HFFc6 (cell line): Measurements from ENCODE around the gene ZNF614. TPM values are rescaled to one million over a fixed set of nuclear protein-coding genes. Genes with fewer than 3 reads are reported as not detected.

Experiments used
- DNase-seq: peaks from one replicate; pipeline ENCODE4 v3.0.0-alpha.2; 2018
- H3K27ac Mint-ChIP-seq: 2 replicates; pipeline ENCODE4 v1.8.0; 2020; ENCODE audit warnings: mild to moderate bottlenecking, mixed read lengths
- H3K27me3 Mint-ChIP-seq: 2 replicates; pipeline ENCODE4 v1.8.0; 2021; ENCODE audit warnings: mild to moderate bottlenecking, moderate library complexity, mixed read lengths; ENCODE audit not compliant: insufficient read depth
- H3K36me3 Mint-ChIP-seq: 2 replicates; pipeline ENCODE4 v1.8.0; 2021; ENCODE audit warnings: low read depth, mixed read lengths
- H3K4me1 Mint-ChIP-seq: 2 replicates; pipeline ENCODE4 v1.8.0; 2020; ENCODE audit warnings: low read depth, mixed read lengths
- H3K4me3 Mint-ChIP-seq: 2 replicates; pipeline ENCODE4 v1.8.0; 2020; ENCODE audit warnings: mild to moderate bottlenecking, moderate library complexity, mixed read lengths
- H3K9me3 Mint-ChIP-seq: 2 replicates; pipeline ENCODE4 v1.8.0; 2020; ENCODE audit warnings: mild to moderate bottlenecking, mixed read lengths
- total RNA-seq, 6 experiments: library from RNA; stranded (reverse); fragmentation: NEBNext Ultra II Directional; extraction: Animal tissue kit (Norgen Biotek cat#: 25700); gene quantifications; 2 replicates in 1 of 6; 3 replicates in 5 of 6; pipeline ENCODE4 v1.2.3, GENCODE V29; 2021
- TF ChIP-seq, protein P1 (sequence below): fragments of 200-600 bp; sonication (generic); IDR thresholded peaks from 2 replicates; pipeline ENCODE4 v1.5.0; 2021; ENCODE audit warnings: antibody characterized with exemption, mild to moderate bottlenecking

ZNF614 gene
- total RNA-seq, 6 experiments from 2014 or later, result 4.1 to 7.2 (median 5.3) TPM

DNA sequence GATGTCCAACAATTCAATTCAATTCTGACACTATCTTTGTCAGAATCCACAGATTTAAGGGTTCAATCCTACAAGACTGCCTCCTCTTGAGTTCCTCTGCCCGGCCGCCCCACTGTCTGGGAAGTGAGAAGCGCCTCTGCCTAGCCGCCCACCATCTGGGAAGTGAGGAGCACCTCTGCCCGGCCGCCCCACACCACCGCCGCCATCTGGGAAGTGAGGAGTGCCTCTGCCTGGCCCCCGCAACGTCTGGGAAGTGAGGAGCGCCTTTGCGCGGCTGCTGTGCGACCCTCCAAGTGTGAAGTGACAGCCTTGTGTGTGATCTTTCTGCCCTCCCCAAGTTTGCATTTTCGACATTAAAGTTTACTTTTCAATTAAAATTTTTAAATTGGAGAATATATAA lies 6.0 kb downstream of the ZNF614 start:
- Mint-ChIP-seq H3K4me3 (no peak overlapping the region), H3K27me3 (no peaks in the 10 kb centered on the region), H3K36me3 (peaks cover 96% of the 10 kb centered on the region), H3K27ac (no peak overlapping the region), H3K9me3 (peaks cover 81% of the 10 kb centered on the region), H3K4me1 (peaks cover 5% of the 10 kb centered on the region)
- DNase-seq, result no peak
- TF ChIP-seq, protein P1, sequence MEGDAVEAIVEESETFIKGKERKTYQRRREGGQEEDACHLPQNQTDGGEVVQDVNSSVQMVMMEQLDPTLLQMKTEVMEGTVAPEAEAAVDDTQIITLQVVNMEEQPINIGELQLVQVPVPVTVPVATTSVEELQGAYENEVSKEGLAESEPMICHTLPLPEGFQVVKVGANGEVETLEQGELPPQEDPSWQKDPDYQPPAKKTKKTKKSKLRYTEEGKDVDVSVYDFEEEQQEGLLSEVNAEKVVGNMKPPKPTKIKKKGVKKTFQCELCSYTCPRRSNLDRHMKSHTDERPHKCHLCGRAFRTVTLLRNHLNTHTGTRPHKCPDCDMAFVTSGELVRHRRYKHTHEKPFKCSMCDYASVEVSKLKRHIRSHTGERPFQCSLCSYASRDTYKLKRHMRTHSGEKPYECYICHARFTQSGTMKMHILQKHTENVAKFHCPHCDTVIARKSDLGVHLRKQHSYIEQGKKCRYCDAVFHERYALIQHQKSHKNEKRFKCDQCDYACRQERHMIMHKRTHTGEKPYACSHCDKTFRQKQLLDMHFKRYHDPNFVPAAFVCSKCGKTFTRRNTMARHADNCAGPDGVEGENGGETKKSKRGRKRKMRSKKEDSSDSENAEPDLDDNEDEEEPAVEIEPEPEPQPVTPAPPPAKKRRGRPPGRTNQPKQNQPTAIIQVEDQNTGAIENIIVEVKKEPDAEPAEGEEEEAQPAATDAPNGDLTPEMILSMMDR, result no peak

DNA sequence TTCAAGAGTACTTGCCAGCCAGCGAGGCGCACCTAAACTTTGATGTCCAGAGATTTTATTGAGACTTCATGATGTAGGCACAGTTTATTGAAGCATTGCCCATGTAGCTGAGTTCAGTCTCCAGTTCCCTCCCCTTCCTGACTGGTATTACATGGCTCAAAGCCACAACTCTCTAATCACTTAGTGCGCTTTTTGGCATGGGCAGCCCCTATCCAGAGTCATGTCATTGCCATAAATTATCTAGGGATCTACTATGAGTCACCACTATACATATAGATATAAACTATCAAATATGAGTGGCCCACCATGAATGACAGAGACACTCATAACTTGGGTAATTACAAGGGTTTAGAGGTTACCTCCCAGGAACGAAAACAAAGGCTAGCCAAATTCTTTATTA lies 7.7 kb downstream of the ZNF614 start:
- Mint-ChIP-seq H3K36me3 (peaks cover 97% of the 10 kb centered on the region), H3K4me1 (no peaks in the 10 kb centered on the region), H3K27ac (no peak overlapping the region), H3K27me3 (no peaks in the 10 kb centered on the region), H3K9me3 (peaks cover 82% of the 10 kb centered on the region), H3K4me3 (no peak overlapping the region)
- TF ChIP-seq, protein P1, result no peak
- DNase-seq, result no peak

DNA sequence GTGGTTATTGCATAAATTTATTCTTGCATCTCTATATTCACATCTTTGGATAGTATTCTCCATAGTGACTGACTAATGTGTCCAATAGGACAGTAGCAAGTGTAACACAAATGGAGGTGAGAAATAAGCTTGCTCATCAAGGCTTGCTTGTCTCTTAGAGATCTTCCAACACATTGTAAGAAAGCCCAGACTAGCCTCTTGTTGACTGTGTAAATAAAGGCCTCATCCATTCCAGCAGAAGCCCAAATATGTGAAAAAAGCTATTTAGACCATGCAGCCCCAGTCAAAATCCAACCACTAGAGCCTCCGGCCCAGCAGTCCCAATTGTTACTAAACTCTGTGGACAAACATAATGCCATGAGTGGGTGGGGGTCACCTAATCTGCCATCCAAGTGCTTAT lies 17.5 kb downstream of the ZNF614 start:
- Mint-ChIP-seq H3K4me1 (peaks cover 6% of the 10 kb centered on the region), H3K9me3 (peaks cover 36% of the 10 kb centered on the region), H3K27me3 (no peaks in the 10 kb centered on the region; the same call in none of the 2 replicates), H3K4me3 (no peak overlapping the region), H3K27ac (no peak overlapping the region), H3K36me3 (peaks cover 64% of the 10 kb centered on the region)
- no peak for DNase-seq
- TF ChIP-seq, protein P1, result no peak

DNA sequence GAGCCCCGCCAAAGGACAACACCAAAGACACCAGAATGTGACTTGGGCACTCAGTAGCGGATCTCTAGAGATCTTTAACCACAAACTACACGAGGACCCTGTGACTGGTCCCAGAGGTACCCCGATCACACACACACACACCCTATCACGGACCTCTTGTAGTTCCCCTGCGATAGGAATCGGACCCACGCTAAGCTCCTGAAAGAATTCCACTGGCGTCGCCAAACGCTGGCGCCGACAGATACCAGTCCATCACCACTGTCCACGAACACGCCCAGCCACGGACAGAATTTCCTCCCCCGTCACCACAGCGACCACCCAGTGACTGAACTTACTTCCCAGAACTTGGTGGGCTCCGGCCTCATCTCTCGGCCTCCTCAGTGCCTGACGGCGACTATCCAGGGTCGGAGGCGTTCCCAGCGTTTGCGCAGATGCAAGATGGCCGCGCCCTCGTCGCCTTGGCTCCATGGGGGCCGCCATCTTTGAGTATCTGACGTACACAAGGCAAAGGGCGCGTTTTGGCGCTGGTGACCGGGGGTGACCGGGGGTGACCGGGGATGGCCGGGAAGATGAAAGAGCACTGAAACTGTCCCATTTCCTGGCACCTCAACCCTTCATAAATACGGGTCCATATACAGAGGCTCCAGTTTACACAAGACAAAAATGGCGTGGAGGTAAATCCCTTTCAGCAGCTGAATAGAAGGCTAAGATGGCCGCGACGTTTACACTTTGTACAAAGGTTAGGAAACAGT lies 20.2 kb downstream of the ZNF614 start, which contains the start of gene ZNF615:
Gene ZNF615, minus strand, starts transcription at position 406 of the 752 bp plus-strand sequence. CDS start 4,500 bp downstream, outside the sequence.
- peak; percentile 65 for DNase-seq
- Mint-ChIP-seq H3K4me1 (peaks cover 6% of the 10 kb centered on the region), H3K4me3 (peak within 1 kb of the TSS; percentile 97), H3K27ac (peak within 1 kb of the TSS; percentile 95), H3K36me3 (peaks cover 59% of the 10 kb centered on the region), H3K27me3 (no peaks in the 10 kb centered on the region; the same call in none of the 2 replicates), H3K9me3 (peaks cover 26% of the 10 kb centered on the region)
- TF ChIP-seq, protein P1, result no peak

DNA sequence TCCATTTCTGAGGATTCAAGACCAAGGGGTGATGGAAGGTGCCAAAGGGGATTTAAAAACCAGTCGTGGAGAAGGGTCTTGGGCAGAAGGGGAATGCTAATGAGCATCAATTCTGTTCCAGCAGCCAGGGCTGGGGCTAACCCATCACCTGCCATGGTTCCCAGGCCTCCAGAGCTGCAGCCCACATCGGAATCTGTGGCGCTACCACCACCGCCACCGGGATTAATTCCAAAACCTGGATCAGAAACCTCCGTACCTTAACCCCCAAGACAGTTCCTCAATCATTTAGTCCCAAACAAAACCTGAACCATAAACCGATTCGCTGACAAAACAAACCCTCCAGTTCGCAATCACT lies 20.8 kb downstream of the ZNF614 start:
- no peaks in the 10 kb centered on the region; the same call in none of the 2 replicates for H3K27me3 Mint-ChIP-seq
- peak overlapping the region; percentile 97 for H3K4me3 Mint-ChIP-seq
- H3K27ac Mint-ChIP-seq, result peak overlapping the region; percentile 95
- DNase-seq, result no peak
- H3K9me3 Mint-ChIP-seq, result peaks cover 23% of the 10 kb centered on the region
- peaks cover 6% of the 10 kb centered on the region for H3K4me1 Mint-ChIP-seq
- TF ChIP-seq, protein P1, result no peak
- H3K36me3 Mint-ChIP-seq, result peaks cover 57% of the 10 kb centered on the region
